Fibroblast of mammary gland (primary cell): ENCODE data around the gene OR6S1.
"Not testable (repeated sequence)": the region's sequence is repeated elsewhere in the genome, so short reads cannot be mapped to it uniquely, and the experiment has no call there.

Source experiments
- DNase-seq: peaks from one replicate; pipeline ENCODE4 v3.0.0-alpha.2; 2010; ENCODE audit warnings: low read depth
- H3K4me3 ChIP-seq: 2 replicates; pipeline ENCODE4 v1.5.1; 2011; ENCODE audit warnings: low read depth, mild to moderate bottlenecking, low read length, moderate library complexity; ENCODE audit not compliant: control insufficient read depth
- CTCF ChIP-seq: conservative IDR thresholded peaks from 2 replicates; pipeline ENCODE4 v1.5.1; 2011; ENCODE audit warnings: low read depth, low read length, inconsistent platforms; ENCODE audit not compliant: control insufficient read depth, insufficient read depth

Gene OR6S1

GRCh38 chr14:20602583-20602982 lies 38.9 kb downstream of the OR6S1 start:
- H3K4me3 ChIP-seq: no peak overlapping the region
- DNase-seq: no peak
- no peak for TF ChIP-seq CTCF

GRCh38 chr14:20601522-20601921 lies 40.0 kb downstream of the OR6S1 start:
- no peak for DNase-seq
- TF ChIP-seq CTCF: no peak
- H3K4me3 ChIP-seq: no peak overlapping the region

DNA sequence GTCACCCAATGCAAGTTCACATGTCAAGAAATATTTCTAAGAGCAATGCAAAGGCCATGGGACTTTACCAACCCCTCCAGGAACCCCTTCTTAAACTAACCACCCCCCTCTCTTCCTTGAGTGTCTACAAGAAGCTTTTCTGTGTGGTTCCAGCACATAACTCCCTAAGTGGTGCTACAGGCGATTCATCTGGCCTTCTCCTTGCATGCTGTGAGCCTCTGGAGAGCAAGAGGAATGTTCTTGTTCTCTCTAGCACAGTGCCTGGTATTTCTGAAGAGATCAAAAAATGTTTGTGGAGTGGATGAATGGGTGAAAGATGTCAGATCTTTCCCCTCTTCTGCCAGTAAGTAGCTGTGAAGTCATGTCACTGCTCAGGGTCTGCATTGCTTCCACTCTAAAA lies 44.4 kb downstream of the OR6S1 start:
- no peak for TF ChIP-seq CTCF

GRCh38 chr14:20595726-20596125 lies 45.8 kb downstream of the OR6S1 start:
- not testable (repeated sequence) for DNase-seq, H3K4me3 ChIP-seq

More for the DNA sequence above, 44.4 kb downstream of the OR6S1 start:
- no peak overlapping the region for H3K4me3 ChIP-seq
- no peak for DNase-seq

DNA sequence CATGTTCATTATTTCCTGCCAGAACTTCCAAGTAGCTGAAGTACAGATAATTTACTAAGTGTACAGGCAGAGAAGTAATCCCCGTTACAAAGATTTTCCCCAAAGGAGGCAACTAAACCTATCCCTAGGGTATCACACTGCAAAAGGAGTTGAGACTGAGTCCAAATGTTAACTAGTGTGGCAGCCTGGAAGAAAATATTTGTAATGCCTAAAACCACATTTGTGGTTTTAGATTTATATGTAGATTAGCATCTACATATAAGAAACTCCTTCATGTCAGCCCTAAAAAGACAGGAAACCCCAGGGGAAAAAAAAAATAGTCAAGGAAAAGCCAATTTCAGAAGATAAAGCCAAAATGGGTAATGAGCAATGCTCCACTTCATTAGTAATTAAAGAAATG lies 48.9 kb downstream of the OR6S1 start:
- no peak for TF ChIP-seq CTCF
- no peak for DNase-seq
- H3K4me3 ChIP-seq: no peak overlapping the region

DNA sequence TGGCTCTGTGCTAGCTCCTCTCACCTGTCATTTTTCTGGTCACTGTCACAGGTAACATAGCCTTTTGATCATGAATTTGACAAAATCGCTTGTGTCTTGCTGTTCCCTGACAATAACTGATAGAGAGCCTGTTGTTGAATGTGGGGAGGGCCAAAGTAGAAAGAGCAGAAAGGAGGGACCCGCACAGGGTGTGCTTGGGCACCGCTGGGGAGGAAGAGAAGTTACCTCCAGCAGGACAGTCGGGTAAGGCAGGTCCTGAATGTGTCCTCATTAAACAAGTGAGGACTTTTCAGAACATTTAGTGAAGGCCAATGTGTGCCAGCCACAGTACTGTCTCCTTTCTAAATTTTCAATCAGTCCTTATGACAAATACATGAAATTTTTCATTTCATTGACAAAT lies 50.3 kb downstream of the OR6S1 start, which contains the start of gene RNASE12:
RNASE12 (minus strand) TSS at position 142 of the 400 bp plus-strand sequence. CDS start 653 bp downstream, outside the sequence.
- no peak for TF ChIP-seq CTCF
- no peak within 1 kb of the TSS for H3K4me3 ChIP-seq
- no peak for DNase-seq
